GM12878 (cell line): ENCODE results near the gene SLC52A3.

ENCODE experiments used
- CEBPB ChIP-seq, 2 experiments: fragments of 150-350 bp in 1 of 2; IDR thresholded peaks; 2 replicates each; pipeline ENCODE4 v1.6.1; 2012 to 2014; ENCODE audit warnings: low read depth in 2 of 2, low read length in 2 of 2, borderline replicate concordance in 1 of 2, inconsistent platforms in 1 of 2
- POLR2AphosphoS5 ChIP-seq: IDR thresholded peaks from 2 replicates; pipeline ENCODE4 v1.6.1; 2011; ENCODE audit warnings: mild to moderate bottlenecking, low read length, inconsistent platforms
- ZNF217 ChIP-seq: fragments of 450-650 bp; IDR thresholded peaks from 2 replicates; pipeline ENCODE4 v1.6.1; 2017; ENCODE audit warnings: antibody characterized with exemption, mild to moderate bottlenecking
- TF ChIP-seq, protein P1 (sequence below): IDR thresholded peaks from 2 replicates; pipeline ENCODE4 v1.6.1; 2011; ENCODE audit warnings: low read depth, low read length, improper control_type of control experiment, borderline replicate concordance
- TF ChIP-seq, protein P2 (sequence below): IDR thresholded peaks from 2 replicates; pipeline ENCODE4 v1.6.1; 2012; ENCODE audit warnings: mild to moderate bottlenecking, low read depth, low read length

DNA sequence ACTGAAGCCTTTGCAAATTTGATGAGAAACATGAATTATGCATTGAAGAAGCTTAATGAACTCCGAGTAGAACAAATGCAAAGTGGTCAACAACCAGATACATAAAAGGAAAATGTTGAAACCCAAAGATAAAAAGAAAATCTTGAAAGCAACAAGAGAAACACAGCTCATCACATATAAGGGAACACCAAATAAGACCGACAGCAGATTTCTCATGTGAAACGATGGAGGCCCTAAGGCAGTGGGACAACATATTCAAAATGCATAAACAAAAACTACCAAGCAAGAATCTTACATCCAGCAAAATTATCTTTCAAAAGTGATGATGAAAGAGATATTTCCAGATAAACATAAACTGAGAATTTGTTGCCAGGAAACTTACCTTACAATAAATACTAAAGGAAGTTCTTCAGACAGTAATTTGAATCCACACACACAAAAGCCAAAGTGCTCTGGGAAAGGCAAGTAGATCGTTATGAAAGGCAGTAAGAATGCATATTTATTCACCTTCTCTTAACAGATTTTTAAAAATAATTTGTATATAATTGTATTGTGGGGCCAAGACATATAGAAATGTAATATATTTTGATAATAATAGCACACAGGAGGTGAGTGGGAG, 22.5 kb downstream of the SLC52A3 start:
- TF ChIP-seq CEBPB (IDR thresholded peaks at IDR 0.05; ENCODE audit: borderline replicate concordance in 1 of 2, low read depth in 2 of 2, low read length in 2 of 2) (no peak), POLR2AphosphoS5 (no peak), ZNF217 (no peak)
- TF ChIP-seq, protein P1, sequence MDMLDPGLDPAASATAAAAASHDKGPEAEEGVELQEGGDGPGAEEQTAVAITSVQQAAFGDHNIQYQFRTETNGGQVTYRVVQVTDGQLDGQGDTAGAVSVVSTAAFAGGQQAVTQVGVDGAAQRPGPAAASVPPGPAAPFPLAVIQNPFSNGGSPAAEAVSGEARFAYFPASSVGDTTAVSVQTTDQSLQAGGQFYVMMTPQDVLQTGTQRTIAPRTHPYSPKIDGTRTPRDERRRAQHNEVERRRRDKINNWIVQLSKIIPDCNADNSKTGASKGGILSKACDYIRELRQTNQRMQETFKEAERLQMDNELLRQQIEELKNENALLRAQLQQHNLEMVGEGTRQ, result no peak
- TF ChIP-seq, protein P2, sequence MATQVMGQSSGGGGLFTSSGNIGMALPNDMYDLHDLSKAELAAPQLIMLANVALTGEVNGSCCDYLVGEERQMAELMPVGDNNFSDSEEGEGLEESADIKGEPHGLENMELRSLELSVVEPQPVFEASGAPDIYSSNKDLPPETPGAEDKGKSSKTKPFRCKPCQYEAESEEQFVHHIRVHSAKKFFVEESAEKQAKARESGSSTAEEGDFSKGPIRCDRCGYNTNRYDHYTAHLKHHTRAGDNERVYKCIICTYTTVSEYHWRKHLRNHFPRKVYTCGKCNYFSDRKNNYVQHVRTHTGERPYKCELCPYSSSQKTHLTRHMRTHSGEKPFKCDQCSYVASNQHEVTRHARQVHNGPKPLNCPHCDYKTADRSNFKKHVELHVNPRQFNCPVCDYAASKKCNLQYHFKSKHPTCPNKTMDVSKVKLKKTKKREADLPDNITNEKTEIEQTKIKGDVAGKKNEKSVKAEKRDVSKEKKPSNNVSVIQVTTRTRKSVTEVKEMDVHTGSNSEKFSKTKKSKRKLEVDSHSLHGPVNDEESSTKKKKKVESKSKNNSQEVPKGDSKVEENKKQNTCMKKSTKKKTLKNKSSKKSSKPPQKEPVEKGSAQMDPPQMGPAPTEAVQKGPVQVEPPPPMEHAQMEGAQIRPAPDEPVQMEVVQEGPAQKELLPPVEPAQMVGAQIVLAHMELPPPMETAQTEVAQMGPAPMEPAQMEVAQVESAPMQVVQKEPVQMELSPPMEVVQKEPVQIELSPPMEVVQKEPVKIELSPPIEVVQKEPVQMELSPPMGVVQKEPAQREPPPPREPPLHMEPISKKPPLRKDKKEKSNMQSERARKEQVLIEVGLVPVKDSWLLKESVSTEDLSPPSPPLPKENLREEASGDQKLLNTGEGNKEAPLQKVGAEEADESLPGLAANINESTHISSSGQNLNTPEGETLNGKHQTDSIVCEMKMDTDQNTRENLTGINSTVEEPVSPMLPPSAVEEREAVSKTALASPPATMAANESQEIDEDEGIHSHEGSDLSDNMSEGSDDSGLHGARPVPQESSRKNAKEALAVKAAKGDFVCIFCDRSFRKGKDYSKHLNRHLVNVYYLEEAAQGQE, result no peak
